HEK293 (cell line): ENCODE results near the gene NLRP7.
"Not testable (repeated sequence)": the region's sequence is repeated elsewhere in the genome, so short reads cannot be mapped to it uniquely, and the experiment has no call there.

Experiments
- ATF2 ChIP-seq: fragments of 450-650 bp; formaldehyde crosslinking; IDR thresholded peaks from 2 replicates; pipeline ENCODE4 v1.5.1; 2016; ENCODE audit warnings: missing biosample characterization, missing genetic modification characterization, low read depth
- CTCF ChIP-seq: fragments of 450-650 bp; formaldehyde crosslinking; IDR thresholded peaks from 2 replicates; pipeline ENCODE4 v1.5.1; 2016; ENCODE audit warnings: missing biosample characterization, missing genetic modification characterization
- HOXA7 ChIP-seq: sonication (generic); formaldehyde crosslinking; IDR thresholded peaks from 2 replicates; pipeline ENCODE4 v1.8.1; 2022; ENCODE audit warnings: missing genetic modification reagents, borderline replicate concordance
- HOXD13 ChIP-seq: sonication (generic); formaldehyde crosslinking; IDR thresholded peaks from 2 replicates; pipeline ENCODE4 v1.8.0; 2022; ENCODE audit warnings: missing genetic modification reagents, borderline replicate concordance
- KLF8 ChIP-seq: fragments of 450-650 bp; formaldehyde crosslinking; IDR thresholded peaks from 2 replicates; pipeline ENCODE4 v1.5.1; 2016; ENCODE audit warnings: missing biosample characterization, missing genetic modification characterization
- REST ChIP-seq: fragments of 450-650 bp; formaldehyde crosslinking; IDR thresholded peaks from 2 replicates; pipeline ENCODE4 v1.5.1; 2016; ENCODE audit warnings: missing biosample characterization, missing genetic modification characterization
- ZNF121 ChIP-seq: fragments of 450-650 bp; formaldehyde crosslinking; IDR thresholded peaks from 2 replicates; pipeline ENCODE4 v1.5.1; 2016; ENCODE audit warnings: missing biosample characterization, missing genetic modification characterization
- ZNF280C ChIP-seq: fragments of 450-650 bp; formaldehyde crosslinking; IDR thresholded peaks from 2 replicates; pipeline ENCODE4 v1.5.1; 2016; ENCODE audit warnings: missing biosample characterization, missing genetic modification characterization
- ZNF660 ChIP-seq: fragments of 450-650 bp; IDR thresholded peaks from 2 replicates; pipeline ENCODE4 v1.5.1; 2018; ENCODE audit warnings: missing biosample characterization, mild to moderate bottlenecking, missing genetic modification characterization
- ZNF707 ChIP-seq: fragments of 450-650 bp; formaldehyde crosslinking; IDR thresholded peaks from 2 replicates; pipeline ENCODE4 v1.5.1; 2016; ENCODE audit warnings: missing biosample characterization, missing genetic modification characterization
- ZSCAN16 ChIP-seq: fragments of 450-650 bp; formaldehyde crosslinking; IDR thresholded peaks from 2 replicates; pipeline ENCODE4 v1.5.1; 2016; ENCODE audit warnings: missing biosample characterization, missing genetic modification characterization

GRCh38 chr19:54894106-54894505 is 53.2 kb downstream of the NLRP7 start:
- not testable (repeated sequence) for TF ChIP-seq ZSCAN16 (tag by site-specific recombination); ZNF707; CTCF; ZNF660 (tag by site-specific recombination); ZNF121; ZNF280C; REST (tag by site-specific recombination); KLF8; HOXA7 (CRISPR knock-in tag); ATF2 (tag by site-specific recombination); HOXD13 (CRISPR knock-in tag)
